ENCODE results near the gene TEKT2.

The TEKT2 gene

GRCh38 chr1:36134505-36135329, 50.8 kb downstream of the TEKT2 start:
- no peak for TF ChIP-seq Cebpa-rat (IDR thresholded peaks at IDR 0.05)
- H3K4me2 ChIP-seq: peak overlapping the region in 5 of 11 experiments; percentile 21 to 44 (median 32); a peak in 7 of 22 replicates
- no peaks in the 10 kb centered on the region for H3K27me3 ChIP-seq
- H4K20me1 ChIP-seq: peaks cover 0 to 45% (median 28%) of the 10 kb centered on the region in 11 experiments; a peak in 14 of 22 replicates
- no peak overlapping the region for H3K4me3 ChIP-seq
- peak overlapping the region in 3 of 11 experiments; percentile 13 to 41 (median 17); a peak in 4 of 22 replicates for H3K9ac ChIP-seq
- peaks cover 36 to 47% (median 42%) of the 10 kb centered on the region in 11 experiments for H3K36me3 ChIP-seq
- H3K9me3 ChIP-seq (replicated peaks in 1 of 11): no peaks in the 10 kb centered on the region
- peak overlapping the region in 2 of 11 experiments; percentile 16 to 25; a peak in 2 of 22 replicates for H3K27ac ChIP-seq
- H3K4me1 ChIP-seq: peaks cover 0 to 23% (median 10%) of the 10 kb centered on the region in 10 experiments; a peak in 12 of 20 replicates

GRCh38 chr1:36135330-36135667, 51.4 kb downstream of the TEKT2 start:
- Histone ChIP-seq H3K9me3 (replicated peaks in 1 of 11) (no peaks in the 10 kb centered on the region), H3K4me3 (no peak overlapping the region), H3K4me2 (peak overlapping the region in 5 of 11 experiments; percentile 21 to 44 (median 32); a peak in 8 of 22 replicates), H4K20me1 (peaks cover 0 to 51% (median 33%) of the 10 kb centered on the region in 11 experiments; a peak in 20 of 22 replicates), H3K27ac (peak overlapping the region in 2 of 11 experiments; percentile 16 to 25; a peak in 2 of 22 replicates), H3K27me3 (no peaks in the 10 kb centered on the region), H3K9ac (peak overlapping the region in 3 of 11 experiments; percentile 13 to 41 (median 17); a peak in 4 of 22 replicates), H3K36me3 (peaks cover 42 to 53% (median 48%) of the 10 kb centered on the region in 11 experiments), H3K4me1 (peaks cover 0 to 26% (median 10%) of the 10 kb centered on the region in 10 experiments; a peak in 12 of 20 replicates)
- TF ChIP-seq Cebpa-rat (IDR thresholded peaks at IDR 0.05): no peak

GRCh38 chr1:36135796-36136195, 51.9 kb downstream of the TEKT2 start:
- peak overlapping the region in 2 of 11 experiments; percentile 32 to 37; a peak in 4 of 22 replicates for H3K4me2 ChIP-seq

GRCh38 chr1:36136535-36136934, 52.6 kb downstream of the TEKT2 start:
- H3K27me3 ChIP-seq: no peaks in the 10 kb centered on the region
- H3K9ac ChIP-seq: no peak overlapping the region; a peak in 1 of 22 replicates
- no peak overlapping the region for H3K4me2 ChIP-seq
- peaks cover 47 to 59% (median 51%) of the 10 kb centered on the region in 11 experiments for H3K36me3 ChIP-seq
- H3K4me1 ChIP-seq: peaks cover 0 to 38% (median 11%) of the 10 kb centered on the region in 10 experiments; a peak in 12 of 20 replicates
- H4K20me1 ChIP-seq: peaks cover 0 to 63% (median 45%) of the 10 kb centered on the region in 11 experiments; a peak in 20 of 22 replicates
- H3K27ac ChIP-seq: no peak overlapping the region
- H3K4me3 ChIP-seq: no peak overlapping the region
- TF ChIP-seq Cebpa-rat (IDR thresholded peaks at IDR 0.05): no peak
- no peaks in the 10 kb centered on the region for H3K9me3 ChIP-seq (replicated peaks in 1 of 11)

More at GRCh38 chr1:36135796-36136195, 51.9 kb downstream of the TEKT2 start:
- H3K36me3 ChIP-seq: peaks cover 46 to 57% (median 50%) of the 10 kb centered on the region in 11 experiments
- H3K9me3 ChIP-seq (replicated peaks in 1 of 11): no peaks in the 10 kb centered on the region
- H4K20me1 ChIP-seq: peaks cover 0 to 55% (median 38%) of the 10 kb centered on the region in 11 experiments; a peak in 20 of 22 replicates
- peak overlapping the region in 2 of 11 experiments; percentile 16 to 25; a peak in 2 of 22 replicates for H3K27ac ChIP-seq
- H3K9ac ChIP-seq: peak overlapping the region in 1 of 11 experiments; percentile 41; a peak in 1 of 22 replicates
- TF ChIP-seq Cebpa-rat (IDR thresholded peaks at IDR 0.05): no peak
- H3K4me1 ChIP-seq: peaks cover 0 to 31% (median 11%) of the 10 kb centered on the region in 10 experiments; a peak in 12 of 20 replicates
- H3K4me3 ChIP-seq: no peak overlapping the region
- no peaks in the 10 kb centered on the region for H3K27me3 ChIP-seq

- Histone ChIP-seq H3K4me2 (no peak overlapping the region), H3K4me3 (no peak overlapping the region), H4K20me1 (peaks cover 4 to 69% (median 50%) of the 10 kb centered on the region in 11 experiments; a peak in 21 of 22 replicates), H3K9me3 (replicated peaks in 1 of 11) (no peaks in the 10 kb centered on the region), H3K27me3 (no peaks in the 10 kb centered on the region), H3K4me1 (peaks cover 0 to 45% (median 12%) of the 10 kb centered on the region in 10 experiments; a peak in 12 of 20 replicates), H3K36me3 (peaks cover 47 to 61% (median 52%) of the 10 kb centered on the region in 11 experiments), H3K9ac (no peak overlapping the region; a peak in 1 of 22 replicates), H3K27ac (no peak overlapping the region)
- TF ChIP-seq Cebpa-rat (IDR thresholded peaks at IDR 0.05): no peak
Measured at GRCh38 chr1:36137226-36137625, 53.3 kb downstream of the TEKT2 start.

- peaks cover 50 to 66% (median 56%) of the 10 kb centered on the region in 11 experiments for H3K36me3 ChIP-seq
- H3K27ac ChIP-seq: no peak overlapping the region
- H3K4me1 ChIP-seq: peaks cover 0 to 51% (median 15%) of the 10 kb centered on the region in 10 experiments; a peak in 12 of 20 replicates
- H3K9ac ChIP-seq: no peak overlapping the region
- no peaks in the 10 kb centered on the region for H3K27me3 ChIP-seq
- no peaks in the 10 kb centered on the region; a peak in 1 of 22 replicates for H3K9me3 ChIP-seq (replicated peaks in 1 of 11)
- H4K20me1 ChIP-seq: peaks cover 6 to 75% (median 53%) of the 10 kb centered on the region in 11 experiments; a peak in 21 of 22 replicates
- no peak for TF ChIP-seq Cebpa-rat (IDR thresholded peaks at IDR 0.05)
- no peak overlapping the region for H3K4me2 ChIP-seq
- H3K4me3 ChIP-seq: no peak overlapping the region
Measured at GRCh38 chr1:36137776-36138175, 53.9 kb downstream of the TEKT2 start.

Measured in BLaER1 treated with 17β-estradiol and CSF1 and Interleukin-3, amounts not matched to agents 10 nM and 100 nM (cell line).